ENCODE data around the gene ZBTB40.

GRCh38 chr1:22529901-22530621 lies 78.4 kb downstream of the ZBTB40 start:
- TF ChIP-seq POLR2AphosphoS5 (IDR thresholded peaks at IDR 0.05; ENCODE audit: borderline replicate concordance, low read depth, low read length) (no peak), EZH2 (IDR thresholded peaks at IDR 0.05) (no peak), FOXP2 (optimal IDR thresholded peaks at IDR 0.05; ENCODE audit: control extremely low read depth, extremely low read length, insufficient read depth) (no peak)

Measured in SK-N-MC (cell line).